AG09319 (cell line): Measurements from ENCODE around the gene APBB2.

ENCODE experiments used
- DNase-seq: peaks from one replicate; pipeline ENCODE4 v3.0.0-alpha.2; 2010; ENCODE audit warnings: low read depth; ENCODE audit errors: extremely low read depth
- TF ChIP-seq, protein P1 (sequence below): IDR thresholded peaks from 2 replicates; pipeline ENCODE4 v1.5.1; 2011; ENCODE audit warnings: low read depth, mild to moderate bottlenecking, inconsistent platforms, low read length, moderate library complexity

The APBB2 gene

DNA sequence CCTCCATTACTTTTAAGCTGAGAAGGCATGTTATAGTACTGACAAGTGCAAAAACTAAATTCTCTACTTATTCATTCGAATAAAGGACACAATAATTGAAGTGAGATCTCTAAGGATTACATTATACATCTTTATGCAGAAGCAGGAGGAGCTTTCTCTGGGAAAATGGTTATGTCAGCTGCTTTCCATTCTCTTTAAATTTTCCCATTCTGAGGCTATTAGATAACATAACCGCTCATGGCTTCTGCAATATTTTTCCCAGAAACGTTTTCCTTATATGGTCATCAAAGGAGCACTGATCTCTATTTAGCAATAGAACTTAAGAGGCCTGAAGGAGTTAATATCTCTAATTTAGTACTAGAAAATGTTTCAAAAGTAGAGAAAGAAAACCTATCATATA lies 243.0 kb downstream of the APBB2 start:
- TF ChIP-seq, protein P1, sequence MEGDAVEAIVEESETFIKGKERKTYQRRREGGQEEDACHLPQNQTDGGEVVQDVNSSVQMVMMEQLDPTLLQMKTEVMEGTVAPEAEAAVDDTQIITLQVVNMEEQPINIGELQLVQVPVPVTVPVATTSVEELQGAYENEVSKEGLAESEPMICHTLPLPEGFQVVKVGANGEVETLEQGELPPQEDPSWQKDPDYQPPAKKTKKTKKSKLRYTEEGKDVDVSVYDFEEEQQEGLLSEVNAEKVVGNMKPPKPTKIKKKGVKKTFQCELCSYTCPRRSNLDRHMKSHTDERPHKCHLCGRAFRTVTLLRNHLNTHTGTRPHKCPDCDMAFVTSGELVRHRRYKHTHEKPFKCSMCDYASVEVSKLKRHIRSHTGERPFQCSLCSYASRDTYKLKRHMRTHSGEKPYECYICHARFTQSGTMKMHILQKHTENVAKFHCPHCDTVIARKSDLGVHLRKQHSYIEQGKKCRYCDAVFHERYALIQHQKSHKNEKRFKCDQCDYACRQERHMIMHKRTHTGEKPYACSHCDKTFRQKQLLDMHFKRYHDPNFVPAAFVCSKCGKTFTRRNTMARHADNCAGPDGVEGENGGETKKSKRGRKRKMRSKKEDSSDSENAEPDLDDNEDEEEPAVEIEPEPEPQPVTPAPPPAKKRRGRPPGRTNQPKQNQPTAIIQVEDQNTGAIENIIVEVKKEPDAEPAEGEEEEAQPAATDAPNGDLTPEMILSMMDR: no peak
- DNase-seq: no peak

DNA sequence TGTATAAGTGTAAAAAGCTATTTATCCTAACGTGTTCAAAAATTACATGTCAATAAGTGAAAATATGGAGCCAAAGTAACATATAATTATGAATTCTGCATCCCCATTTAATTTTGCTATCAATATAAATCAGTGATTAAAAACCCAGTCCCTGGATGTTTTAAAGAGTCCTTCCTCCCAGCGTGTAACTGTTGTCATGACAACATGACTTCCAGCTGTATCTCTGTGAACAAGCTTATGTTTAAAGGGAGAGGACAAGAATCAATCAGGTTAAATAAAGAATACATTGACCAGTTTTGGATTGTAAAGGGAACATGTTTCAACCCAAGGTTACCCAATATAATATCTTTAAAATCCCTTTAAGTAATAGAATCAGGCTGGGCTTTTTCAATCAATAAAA lies 244.8 kb downstream of the APBB2 start:
- TF ChIP-seq, protein P1: no peak
- DNase-seq: no peak

DNA sequence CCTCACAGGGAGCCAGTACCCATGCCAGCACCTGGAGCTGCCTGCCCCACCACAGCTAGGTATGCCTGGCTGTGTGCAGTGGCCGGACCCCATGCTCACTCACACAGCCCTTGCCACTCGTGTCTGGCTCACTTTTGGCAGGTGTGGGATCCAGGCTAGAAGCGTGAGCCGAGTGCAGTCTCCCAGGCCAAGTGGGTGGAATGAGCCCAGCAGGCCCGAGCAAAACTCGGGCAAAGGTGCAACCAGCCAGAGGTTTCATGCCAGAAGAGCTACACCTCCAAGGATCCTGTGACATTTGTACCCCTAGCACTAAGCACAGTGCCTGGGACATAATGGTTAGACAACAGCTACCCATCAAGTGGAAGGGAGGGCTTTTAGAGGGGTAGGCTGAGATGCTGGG lies 246.8 kb downstream of the APBB2 start:
- TF ChIP-seq, protein P1: no peak
- no peak for DNase-seq

DNA sequence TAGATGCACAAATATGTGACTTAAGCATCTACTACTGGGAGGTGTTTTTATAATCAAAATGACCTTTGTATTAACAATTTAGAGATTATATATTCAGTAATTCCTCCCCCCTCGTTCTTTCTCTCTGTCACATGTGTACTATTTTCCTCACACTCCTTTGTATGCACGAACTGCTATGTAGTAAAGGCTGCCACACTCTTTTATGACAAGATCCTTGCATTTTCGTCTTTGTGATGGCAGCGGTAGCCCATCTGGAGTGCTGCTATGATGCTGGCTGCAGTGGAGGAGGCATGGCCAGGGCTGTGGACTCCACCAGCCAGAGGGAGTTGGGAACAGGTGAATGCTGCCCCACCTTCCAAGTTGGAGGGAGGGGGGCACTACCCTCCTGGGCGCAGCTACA lies 248.3 kb downstream of the APBB2 start:
- DNase-seq: no peak

DNA sequence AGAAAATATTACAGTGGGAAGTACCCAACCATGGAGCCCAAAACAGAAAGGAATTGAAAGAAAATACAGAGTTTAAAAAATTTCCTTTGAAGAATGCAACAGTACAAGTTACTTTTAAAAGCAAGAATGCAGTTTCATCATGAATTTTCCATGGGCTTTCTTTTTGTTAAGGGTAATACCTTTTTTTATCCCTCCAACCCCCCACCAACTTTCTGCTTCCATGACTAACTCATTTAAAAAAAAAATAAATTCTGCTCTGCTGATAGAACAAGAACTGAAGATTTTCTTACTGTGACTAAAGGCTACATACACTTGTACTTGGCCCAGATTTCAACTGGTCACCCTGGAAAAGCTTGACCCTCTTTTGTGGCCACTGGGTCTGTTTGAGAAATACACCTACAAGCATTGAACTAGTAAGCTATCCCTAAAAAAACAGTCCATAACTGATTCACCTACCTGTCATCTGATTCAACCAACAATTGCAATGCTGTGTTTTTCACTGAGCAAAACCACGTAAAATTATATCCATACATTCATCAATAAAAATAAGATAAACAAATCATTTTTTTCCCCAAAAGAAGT lies 250.4 kb downstream of the APBB2 start:
- DNase-seq: no peak
- TF ChIP-seq, protein P1: no peak

More for the DNA sequence above, 248.3 kb downstream of the APBB2 start:
- TF ChIP-seq, protein P1: no peak

DNA sequence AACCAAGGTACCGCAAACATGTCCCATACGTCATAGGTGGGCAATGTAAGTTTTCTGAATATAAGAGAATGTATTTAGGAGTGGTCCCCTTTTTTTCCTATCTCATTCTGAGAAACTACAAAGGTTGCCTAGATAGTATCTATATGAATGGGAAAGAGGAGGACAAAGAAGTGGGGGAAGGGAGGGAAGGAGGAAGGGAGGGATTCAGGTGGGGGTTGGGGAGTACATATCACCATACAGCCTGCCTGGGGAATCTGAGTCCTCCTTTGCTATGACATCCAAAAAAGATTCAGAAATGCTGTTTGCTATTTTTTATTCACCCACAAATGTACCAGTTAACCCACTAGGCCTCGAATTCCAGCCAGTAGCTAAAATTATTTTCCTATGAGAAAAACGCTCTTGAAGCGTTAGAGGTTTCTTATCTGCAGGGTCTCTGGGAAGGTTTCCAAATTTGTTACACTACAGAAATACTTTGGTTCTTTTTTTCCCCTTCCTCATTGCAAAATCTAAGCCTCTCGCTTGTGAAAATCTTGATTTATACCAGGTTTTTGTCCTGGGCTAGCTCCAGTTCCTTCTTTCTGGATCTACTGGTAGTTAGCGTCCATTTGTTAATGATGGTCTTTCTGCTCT lies 251.7 kb downstream of the APBB2 start:
- DNase-seq: no peak
- TF ChIP-seq, protein P1: no peak

DNA sequence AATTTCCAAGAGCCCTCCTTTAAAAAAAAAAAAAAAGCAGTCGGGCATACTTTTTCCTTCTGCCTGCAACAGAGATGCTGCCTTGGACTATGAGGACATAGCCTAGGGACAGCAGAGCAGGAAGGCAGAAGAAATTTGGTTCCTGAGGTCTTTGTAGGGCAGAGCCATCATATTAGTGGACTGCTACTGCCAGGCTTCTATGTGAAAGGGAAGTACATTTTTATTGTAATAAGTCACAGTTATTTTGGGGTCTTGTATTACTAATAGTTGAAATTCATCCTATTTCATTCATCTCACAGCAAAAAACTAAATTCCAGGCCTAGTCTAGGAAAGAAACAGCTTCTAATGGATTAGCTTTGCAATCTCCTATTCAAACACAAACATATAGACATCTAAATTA lies 253.4 kb downstream of the APBB2 start:
- DNase-seq: no peak
- TF ChIP-seq, protein P1: no peak
